ENCODE measurements around the gene BNIPL.

DNA sequence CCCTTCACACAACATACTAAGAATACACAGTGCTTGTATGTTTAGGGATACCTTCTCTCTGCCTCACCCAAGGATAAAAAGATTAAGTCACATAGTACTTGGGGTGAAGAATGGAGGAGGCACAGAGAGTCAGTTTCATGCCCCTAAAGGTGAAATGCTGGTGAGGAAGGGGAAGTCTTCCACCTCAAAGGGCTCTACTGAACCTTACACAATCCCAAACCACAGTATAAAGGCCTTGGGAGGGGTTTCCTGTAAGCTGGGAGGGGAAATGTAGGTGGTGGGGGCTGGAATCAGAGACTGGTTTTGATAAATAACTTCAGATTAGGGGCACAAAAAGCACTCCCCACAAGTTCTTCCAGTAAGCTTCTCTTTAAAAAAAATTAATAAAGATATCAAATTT, 33.2 kb upstream of the BNIPL start:
- TF ChIP-seq POLR2AphosphoS5 (IDR thresholded peaks at IDR 0.05) (no peak), EP300 (IDR thresholded peaks at IDR 0.05) (no peak), POLR2A (IDR thresholded peaks at IDR 0.05) (no peak)
- TF ChIP-seq, protein P1, sequence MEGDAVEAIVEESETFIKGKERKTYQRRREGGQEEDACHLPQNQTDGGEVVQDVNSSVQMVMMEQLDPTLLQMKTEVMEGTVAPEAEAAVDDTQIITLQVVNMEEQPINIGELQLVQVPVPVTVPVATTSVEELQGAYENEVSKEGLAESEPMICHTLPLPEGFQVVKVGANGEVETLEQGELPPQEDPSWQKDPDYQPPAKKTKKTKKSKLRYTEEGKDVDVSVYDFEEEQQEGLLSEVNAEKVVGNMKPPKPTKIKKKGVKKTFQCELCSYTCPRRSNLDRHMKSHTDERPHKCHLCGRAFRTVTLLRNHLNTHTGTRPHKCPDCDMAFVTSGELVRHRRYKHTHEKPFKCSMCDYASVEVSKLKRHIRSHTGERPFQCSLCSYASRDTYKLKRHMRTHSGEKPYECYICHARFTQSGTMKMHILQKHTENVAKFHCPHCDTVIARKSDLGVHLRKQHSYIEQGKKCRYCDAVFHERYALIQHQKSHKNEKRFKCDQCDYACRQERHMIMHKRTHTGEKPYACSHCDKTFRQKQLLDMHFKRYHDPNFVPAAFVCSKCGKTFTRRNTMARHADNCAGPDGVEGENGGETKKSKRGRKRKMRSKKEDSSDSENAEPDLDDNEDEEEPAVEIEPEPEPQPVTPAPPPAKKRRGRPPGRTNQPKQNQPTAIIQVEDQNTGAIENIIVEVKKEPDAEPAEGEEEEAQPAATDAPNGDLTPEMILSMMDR (IDR thresholded peaks at IDR 0.05), result no peak
